ENCODE results near the gene RNF208.

The RNF208 gene

DNA sequence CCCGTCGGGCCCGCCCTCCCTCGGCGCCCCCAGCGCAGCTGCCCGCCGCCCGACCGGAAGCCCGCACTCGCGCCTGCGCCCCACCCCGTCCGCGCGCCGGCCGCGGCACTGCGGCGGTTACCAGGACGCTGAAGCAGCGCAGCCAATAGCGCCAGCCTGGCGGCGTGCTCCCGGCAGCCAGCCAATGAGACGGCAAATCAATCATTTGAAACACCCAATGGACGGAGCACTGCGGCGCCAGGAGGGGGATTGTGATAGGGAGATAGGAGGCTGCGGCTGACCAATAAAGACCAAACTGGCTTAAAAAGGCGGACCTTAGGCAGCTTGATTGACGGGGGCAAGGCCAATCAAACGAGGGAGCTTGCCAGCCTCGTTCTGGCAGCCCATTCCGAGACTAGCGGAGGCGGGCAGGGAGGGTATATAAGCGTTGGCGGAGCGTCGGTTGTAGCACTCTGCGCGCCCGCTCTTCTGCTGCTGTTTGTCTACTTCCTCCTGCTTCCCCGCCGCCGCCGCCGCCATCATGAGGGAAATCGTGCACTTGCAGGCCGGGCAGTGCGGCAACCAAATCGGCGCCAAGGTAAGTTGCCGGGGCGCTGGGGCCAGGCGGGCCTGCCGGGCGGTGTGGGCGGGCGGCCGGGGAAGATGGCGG, 18.9 kb upstream of the RNF208 start, which contains the start of gene TUBB4B (continued):
- TF ChIP-seq, protein P1, sequence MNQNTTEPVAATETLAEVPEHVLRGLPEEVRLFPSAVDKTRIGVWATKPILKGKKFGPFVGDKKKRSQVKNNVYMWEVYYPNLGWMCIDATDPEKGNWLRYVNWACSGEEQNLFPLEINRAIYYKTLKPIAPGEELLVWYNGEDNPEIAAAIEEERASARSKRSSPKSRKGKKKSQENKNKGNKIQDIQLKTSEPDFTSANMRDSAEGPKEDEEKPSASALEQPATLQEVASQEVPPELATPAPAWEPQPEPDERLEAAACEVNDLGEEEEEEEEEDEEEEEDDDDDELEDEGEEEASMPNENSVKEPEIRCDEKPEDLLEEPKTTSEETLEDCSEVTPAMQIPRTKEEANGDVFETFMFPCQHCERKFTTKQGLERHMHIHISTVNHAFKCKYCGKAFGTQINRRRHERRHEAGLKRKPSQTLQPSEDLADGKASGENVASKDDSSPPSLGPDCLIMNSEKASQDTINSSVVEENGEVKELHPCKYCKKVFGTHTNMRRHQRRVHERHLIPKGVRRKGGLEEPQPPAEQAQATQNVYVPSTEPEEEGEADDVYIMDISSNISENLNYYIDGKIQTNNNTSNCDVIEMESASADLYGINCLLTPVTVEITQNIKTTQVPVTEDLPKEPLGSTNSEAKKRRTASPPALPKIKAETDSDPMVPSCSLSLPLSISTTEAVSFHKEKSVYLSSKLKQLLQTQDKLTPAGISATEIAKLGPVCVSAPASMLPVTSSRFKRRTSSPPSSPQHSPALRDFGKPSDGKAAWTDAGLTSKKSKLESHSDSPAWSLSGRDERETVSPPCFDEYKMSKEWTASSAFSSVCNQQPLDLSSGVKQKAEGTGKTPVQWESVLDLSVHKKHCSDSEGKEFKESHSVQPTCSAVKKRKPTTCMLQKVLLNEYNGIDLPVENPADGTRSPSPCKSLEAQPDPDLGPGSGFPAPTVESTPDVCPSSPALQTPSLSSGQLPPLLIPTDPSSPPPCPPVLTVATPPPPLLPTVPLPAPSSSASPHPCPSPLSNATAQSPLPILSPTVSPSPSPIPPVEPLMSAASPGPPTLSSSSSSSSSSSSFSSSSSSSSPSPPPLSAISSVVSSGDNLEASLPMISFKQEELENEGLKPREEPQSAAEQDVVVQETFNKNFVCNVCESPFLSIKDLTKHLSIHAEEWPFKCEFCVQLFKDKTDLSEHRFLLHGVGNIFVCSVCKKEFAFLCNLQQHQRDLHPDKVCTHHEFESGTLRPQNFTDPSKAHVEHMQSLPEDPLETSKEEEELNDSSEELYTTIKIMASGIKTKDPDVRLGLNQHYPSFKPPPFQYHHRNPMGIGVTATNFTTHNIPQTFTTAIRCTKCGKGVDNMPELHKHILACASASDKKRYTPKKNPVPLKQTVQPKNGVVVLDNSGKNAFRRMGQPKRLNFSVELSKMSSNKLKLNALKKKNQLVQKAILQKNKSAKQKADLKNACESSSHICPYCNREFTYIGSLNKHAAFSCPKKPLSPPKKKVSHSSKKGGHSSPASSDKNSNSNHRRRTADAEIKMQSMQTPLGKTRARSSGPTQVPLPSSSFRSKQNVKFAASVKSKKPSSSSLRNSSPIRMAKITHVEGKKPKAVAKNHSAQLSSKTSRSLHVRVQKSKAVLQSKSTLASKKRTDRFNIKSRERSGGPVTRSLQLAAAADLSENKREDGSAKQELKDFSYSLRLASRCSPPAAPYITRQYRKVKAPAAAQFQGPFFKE (tag by site-specific recombination; IDR thresholded peaks at IDR 0.05; ENCODE audit: borderline replicate concordance), result no peak
- TF ChIP-seq, protein P2, sequence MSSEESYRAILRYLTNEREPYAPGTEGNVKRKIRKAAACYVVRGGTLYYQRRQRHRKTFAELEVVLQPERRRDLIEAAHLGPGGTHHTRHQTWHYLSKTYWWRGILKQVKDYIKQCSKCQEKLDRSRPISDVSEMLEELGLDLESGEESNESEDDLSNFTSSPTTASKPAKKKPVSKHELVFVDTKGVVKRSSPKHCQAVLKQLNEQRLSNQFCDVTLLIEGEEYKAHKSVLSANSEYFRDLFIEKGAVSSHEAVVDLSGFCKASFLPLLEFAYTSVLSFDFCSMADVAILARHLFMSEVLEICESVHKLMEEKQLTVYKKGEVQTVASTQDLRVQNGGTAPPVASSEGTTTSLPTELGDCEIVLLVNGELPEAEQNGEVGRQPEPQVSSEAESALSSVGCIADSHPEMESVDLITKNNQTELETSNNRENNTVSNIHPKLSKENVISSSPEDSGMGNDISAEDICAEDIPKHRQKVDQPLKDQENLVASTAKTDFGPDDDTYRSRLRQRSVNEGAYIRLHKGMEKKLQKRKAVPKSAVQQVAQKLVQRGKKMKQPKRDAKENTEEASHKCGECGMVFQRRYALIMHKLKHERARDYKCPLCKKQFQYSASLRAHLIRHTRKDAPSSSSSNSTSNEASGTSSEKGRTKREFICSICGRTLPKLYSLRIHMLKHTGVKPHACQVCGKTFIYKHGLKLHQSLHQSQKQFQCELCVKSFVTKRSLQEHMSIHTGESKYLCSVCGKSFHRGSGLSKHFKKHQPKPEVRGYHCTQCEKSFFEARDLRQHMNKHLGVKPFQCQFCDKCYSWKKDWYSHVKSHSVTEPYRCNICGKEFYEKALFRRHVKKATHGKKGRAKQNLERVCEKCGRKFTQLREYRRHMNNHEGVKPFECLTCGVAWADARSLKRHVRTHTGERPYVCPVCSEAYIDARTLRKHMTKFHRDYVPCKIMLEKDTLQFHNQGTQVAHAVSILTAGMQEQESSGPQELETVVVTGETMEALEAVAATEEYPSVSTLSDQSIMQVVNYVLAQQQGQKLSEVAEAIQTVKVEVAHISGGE (tag by site-specific recombination; conservative IDR thresholded peaks at IDR 0.05; ENCODE audit: low read depth), result peak; percentile 71
- no peak for TF ChIP-seq ZNF239 (tag by site-specific recombination; IDR thresholded peaks at IDR 0.05)
- no peak for TF ChIP-seq TRIM28 (IDR thresholded peaks at IDR 0.05; ENCODE audit: borderline replicate concordance, low read length)
- TF ChIP-seq GLI4 (tag by site-specific recombination; IDR thresholded peaks at IDR 0.05), result peak; percentile 55; the same call in 1 of the 2 replicates
- TF ChIP-seq, protein P3, sequence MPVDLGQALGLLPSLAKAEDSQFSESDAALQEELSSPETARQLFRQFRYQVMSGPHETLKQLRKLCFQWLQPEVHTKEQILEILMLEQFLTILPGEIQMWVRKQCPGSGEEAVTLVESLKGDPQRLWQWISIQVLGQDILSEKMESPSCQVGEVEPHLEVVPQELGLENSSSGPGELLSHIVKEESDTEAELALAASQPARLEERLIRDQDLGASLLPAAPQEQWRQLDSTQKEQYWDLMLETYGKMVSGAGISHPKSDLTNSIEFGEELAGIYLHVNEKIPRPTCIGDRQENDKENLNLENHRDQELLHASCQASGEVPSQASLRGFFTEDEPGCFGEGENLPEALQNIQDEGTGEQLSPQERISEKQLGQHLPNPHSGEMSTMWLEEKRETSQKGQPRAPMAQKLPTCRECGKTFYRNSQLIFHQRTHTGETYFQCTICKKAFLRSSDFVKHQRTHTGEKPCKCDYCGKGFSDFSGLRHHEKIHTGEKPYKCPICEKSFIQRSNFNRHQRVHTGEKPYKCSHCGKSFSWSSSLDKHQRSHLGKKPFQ (tag by site-specific recombination; IDR thresholded peaks at IDR 0.05), result no peak
- no peak for TF ChIP-seq ZFP69B (tag by site-specific recombination; IDR thresholded peaks at IDR 0.05)
- no peak for TF ChIP-seq ZBTB8A (tag by site-specific recombination; IDR thresholded peaks at IDR 0.05)
- TF ChIP-seq ZNF561 (tag by site-specific recombination; IDR thresholded peaks at IDR 0.05; ENCODE audit: borderline replicate concordance), result peak; percentile 36; the same call in 1 of the 2 replicates
- TF ChIP-seq, protein P4, sequence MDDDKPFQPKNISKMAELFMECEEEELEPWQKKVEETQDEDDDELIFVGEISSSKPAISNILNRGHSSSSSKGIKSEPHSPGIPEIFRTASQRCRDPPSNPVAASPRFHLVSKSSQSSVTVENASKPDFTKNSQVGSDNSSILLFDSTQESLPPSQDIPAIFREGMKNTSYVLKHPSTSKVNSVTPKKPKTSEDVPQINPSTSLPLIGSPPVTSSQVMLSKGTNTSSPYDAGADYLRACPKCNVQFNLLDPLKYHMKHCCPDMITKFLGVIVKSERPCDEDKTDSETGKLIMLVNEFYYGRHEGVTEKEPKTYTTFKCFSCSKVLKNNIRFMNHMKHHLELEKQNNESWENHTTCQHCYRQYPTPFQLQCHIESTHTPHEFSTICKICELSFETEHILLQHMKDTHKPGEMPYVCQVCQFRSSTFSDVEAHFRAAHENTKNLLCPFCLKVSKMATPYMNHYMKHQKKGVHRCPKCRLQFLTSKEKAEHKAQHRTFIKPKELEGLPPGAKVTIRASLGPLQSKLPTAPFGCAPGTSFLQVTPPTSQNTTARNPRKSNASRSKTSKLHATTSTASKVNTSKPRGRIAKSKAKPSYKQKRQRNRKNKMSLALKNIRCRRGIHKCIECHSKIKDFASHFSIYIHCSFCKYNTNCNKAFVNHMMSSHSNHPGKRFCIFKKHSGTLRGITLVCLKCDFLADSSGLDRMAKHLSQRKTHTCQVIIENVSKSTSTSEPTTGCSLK (tag by site-specific recombination; IDR thresholded peaks at IDR 0.05), result no peak
- TF ChIP-seq HOXC10 (CRISPR knock-in tag; IDR thresholded peaks at IDR 0.05), result no peak
- TF ChIP-seq REPIN1 (tag by site-specific recombination; IDR thresholded peaks at IDR 0.05; ENCODE audit: low read depth), result no peak
- TF ChIP-seq ZNF184 (tag by site-specific recombination; IDR thresholded peaks at IDR 0.05), result no peak
- TF ChIP-seq, protein P5, sequence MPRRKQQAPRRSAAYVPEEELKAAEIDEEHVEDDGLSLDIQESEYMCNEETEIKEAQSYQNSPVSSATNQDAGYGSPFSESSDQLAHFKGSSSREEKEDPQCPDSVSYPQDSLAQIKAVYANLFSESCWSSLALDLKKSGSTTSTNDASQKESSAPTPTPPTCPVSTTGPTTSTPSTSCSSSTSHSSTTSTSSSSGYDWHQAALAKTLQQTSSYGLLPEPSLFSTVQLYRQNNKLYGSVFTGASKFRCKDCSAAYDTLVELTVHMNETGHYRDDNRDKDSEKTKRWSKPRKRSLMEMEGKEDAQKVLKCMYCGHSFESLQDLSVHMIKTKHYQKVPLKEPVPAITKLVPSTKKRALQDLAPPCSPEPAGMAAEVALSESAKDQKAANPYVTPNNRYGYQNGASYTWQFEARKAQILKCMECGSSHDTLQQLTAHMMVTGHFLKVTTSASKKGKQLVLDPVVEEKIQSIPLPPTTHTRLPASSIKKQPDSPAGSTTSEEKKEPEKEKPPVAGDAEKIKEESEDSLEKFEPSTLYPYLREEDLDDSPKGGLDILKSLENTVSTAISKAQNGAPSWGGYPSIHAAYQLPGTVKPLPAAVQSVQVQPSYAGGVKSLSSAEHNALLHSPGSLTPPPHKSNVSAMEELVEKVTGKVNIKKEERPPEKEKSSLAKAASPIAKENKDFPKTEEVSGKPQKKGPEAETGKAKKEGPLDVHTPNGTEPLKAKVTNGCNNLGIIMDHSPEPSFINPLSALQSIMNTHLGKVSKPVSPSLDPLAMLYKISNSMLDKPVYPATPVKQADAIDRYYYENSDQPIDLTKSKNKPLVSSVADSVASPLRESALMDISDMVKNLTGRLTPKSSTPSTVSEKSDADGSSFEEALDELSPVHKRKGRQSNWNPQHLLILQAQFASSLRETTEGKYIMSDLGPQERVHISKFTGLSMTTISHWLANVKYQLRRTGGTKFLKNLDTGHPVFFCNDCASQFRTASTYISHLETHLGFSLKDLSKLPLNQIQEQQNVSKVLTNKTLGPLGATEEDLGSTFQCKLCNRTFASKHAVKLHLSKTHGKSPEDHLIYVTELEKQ (tag by site-specific recombination; IDR thresholded peaks at IDR 0.05; ENCODE audit: borderline replicate concordance), result 0 out of 2 replicates have a peak, but pooled peaks have one; percentile 11
- TF ChIP-seq, protein P6, sequence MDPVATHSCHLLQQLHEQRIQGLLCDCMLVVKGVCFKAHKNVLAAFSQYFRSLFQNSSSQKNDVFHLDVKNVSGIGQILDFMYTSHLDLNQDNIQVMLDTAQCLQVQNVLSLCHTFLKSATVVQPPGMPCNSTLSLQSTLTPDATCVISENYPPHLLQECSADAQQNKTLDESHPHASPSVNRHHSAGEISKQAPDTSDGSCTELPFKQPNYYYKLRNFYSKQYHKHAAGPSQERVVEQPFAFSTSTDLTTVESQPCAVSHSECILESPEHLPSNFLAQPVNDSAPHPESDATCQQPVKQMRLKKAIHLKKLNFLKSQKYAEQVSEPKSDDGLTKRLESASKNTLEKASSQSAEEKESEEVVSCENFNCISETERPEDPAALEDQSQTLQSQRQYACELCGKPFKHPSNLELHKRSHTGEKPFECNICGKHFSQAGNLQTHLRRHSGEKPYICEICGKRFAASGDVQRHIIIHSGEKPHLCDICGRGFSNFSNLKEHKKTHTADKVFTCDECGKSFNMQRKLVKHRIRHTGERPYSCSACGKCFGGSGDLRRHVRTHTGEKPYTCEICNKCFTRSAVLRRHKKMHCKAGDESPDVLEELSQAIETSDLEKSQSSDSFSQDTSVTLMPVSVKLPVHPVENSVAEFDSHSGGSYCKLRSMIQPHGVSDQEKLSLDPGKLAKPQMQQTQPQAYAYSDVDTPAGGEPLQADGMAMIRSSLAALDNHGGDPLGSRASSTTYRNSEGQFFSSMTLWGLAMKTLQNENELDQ (tag by site-specific recombination; IDR thresholded peaks at IDR 0.05; ENCODE audit: low read depth), result no peak
- peak; percentile 39; the same call in 1 of the 2 replicates for TF ChIP-seq KLF10 (tag by site-specific recombination; IDR thresholded peaks at IDR 0.05)
- peak; percentile 29; the same call in 1 of the 2 replicates for TF ChIP-seq ZNF624 (tag by site-specific recombination; IDR thresholded peaks at IDR 0.05)
- peak; percentile 99 for TF ChIP-seq SP2 (tag by site-specific recombination; IDR thresholded peaks at IDR 0.05)
- TF ChIP-seq ZEB2 (tag by site-specific recombination; IDR thresholded peaks at IDR 0.05), result no peak; the same call in 1 of the 2 replicates
- TF ChIP-seq ZNF549 (tag by site-specific recombination; IDR thresholded peaks at IDR 0.05), result no peak

All from HEK293 (cell line).